ENCODE data around the gene SMIM43. TPM values are rescaled to one million over a fixed set of nuclear protein-coding genes. Genes with fewer than 3 reads are reported as not detected.

Gene SMIM43
- total and polyA plus RNA-seq, 9 of the 15 experiments (the other 6 are each of a cell fraction or from before 2014, with no cell fraction given) = not detected

- H3K27ac ChIP-seq (ENCODE audit: extremely low read depth, low read depth, low read length) = no peak overlapping the region
- peaks cover 27% of the 10 kb centered on the region for H3K79me2 ChIP-seq (ENCODE audit: control insufficient read depth, insufficient read depth, low read length)
- peak overlapping the region; percentile 99 for H2AFZ ChIP-seq (ENCODE audit: low read depth, low read length)
- WGBS (ENCODE audit: insufficient coverage, low coverage, missing lambda C conversion rate) = 48% methylated on average over 2 of the region's 2 CpGs
- H3K36me3 ChIP-seq (ENCODE audit: control insufficient read depth, insufficient read depth, low read length) = peaks cover 27% of the 10 kb centered on the region
- H3K4me1 ChIP-seq (replicated peaks in 1 of 2; ENCODE audit: control insufficient read depth in 2 of 2, insufficient read depth in 2 of 2, low read length in 2 of 2) = peaks cover 8 to 19% of the 10 kb centered on the region in 2 experiments; a peak in 3 of 5 replicates
- FAIRE-seq (no peak), ATAC-seq (no peak), DNase-seq (ENCODE audit: extremely low read depth in 1 of 4, low spot score in 3 of 4) (no peak)
- in situ Hi-C loops (cut with MboI) (no loop called here), intact Hi-C loops (cut with micrococcal nuclease) (no loop called here)
- TF ChIP-seq MXD1 (CRISPR knock-in tag; IDR thresholded peaks at IDR 0.05; ENCODE audit: borderline replicate concordance, poor library complexity, severe bottlenecking) = no peak
- peak; percentile 32 for TF ChIP-seq MEIS2 (IDR thresholded peaks at IDR 0.05; ENCODE audit: partially characterized antibody)
- TF ChIP-seq PBX2 (CRISPR knock-in tag; IDR thresholded peaks at IDR 0.05; ENCODE audit: low read depth) = no peak
- peak; percentile 52 for TF ChIP-seq PBX2 (tag; conservative IDR thresholded peaks at IDR 0.05; ENCODE audit: low read depth)
- TF ChIP-seq, protein P1, sequence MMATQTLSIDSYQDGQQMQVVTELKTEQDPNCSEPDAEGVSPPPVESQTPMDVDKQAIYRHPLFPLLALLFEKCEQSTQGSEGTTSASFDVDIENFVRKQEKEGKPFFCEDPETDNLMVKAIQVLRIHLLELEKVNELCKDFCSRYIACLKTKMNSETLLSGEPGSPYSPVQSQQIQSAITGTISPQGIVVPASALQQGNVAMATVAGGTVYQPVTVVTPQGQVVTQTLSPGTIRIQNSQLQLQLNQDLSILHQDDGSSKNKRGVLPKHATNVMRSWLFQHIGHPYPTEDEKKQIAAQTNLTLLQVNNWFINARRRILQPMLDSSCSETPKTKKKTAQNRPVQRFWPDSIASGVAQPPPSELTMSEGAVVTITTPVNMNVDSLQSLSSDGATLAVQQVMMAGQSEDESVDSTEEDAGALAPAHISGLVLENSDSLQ (IDR thresholded peaks at IDR 0.05) = 0 out of 2 replicates have a peak, but pooled peaks have one; percentile 10
- TF ChIP-seq ZNF609 (CRISPR knock-in tag; IDR thresholded peaks at IDR 0.05; ENCODE audit: borderline replicate concordance) = no peak
- TF ChIP-seq ARID2 (IDR thresholded peaks at IDR 0.05) = no peak
- H3K4me2 ChIP-seq (ENCODE audit: insufficient read depth, low read length) = peak overlapping the region; percentile 94; the same call in 1 of the 2 replicates
- no peak overlapping the region for H3K4me3 ChIP-seq
- ChIA-PET POLR2A (interaction anchor here (1.1 to 1.3 kb wide), 3 partner anchors 9 to 103 kb away, joined by 3 to 5 read pairs (median 4); partner anchors contain the start of gene ANXA5), CTCF (ENCODE audit: low intra/inter-chr PET ratio) (no interaction called here)
- no peaks in the 10 kb centered on the region for H3K9me1 ChIP-seq (ENCODE audit: control insufficient read depth, insufficient read depth, low read length)
- H3K9me3 ChIP-seq (replicated peaks; ENCODE audit: control insufficient read depth, insufficient read depth, low read depth, low read length) = no peaks in the 10 kb centered on the region
- BruUV-seq (replicated peaks) = no TSS peak
- no peaks in the 10 kb centered on the region for H4K20me1 ChIP-seq (replicated peaks; ENCODE audit: control insufficient read depth, insufficient read depth, low read length)
- H3K9ac ChIP-seq (ENCODE audit: insufficient read depth in 1 of 2, low read depth in 2 of 2, low read length in 2 of 2) = peak overlapping the region in 1 of 2 experiments; percentile 98; a peak in 1 of 4 replicates
- no peaks in the 10 kb centered on the region for H3K27me3 ChIP-seq (ENCODE audit: control insufficient read depth in 2 of 2, insufficient read depth in 2 of 2, low read length in 2 of 2)
These were observed 34.4 kb upstream of the SMIM43 start for GRCh38 chr4:121799208-121799823.
